ENCODE data around the gene SRCIN1. TPM values are rescaled to one million over a fixed set of nuclear protein-coding genes. Genes with fewer than 3 reads are reported as not detected.
"Not testable (repeated sequence)": the region's sequence is repeated elsewhere in the genome, so short reads cannot be mapped to it uniquely, and the experiment has no call there.

Gene SRCIN1
- total and polyA plus RNA-seq, 2 donors (not counting 1 experiment from before 2014, with no cell fraction given) = 0.44 to 1.1 TPM

GRCh38 chr17:38499230-38499629 is 106.5 kb downstream of the SRCIN1 start:
- CTCF ChIA-PET; H3K27ac ChIP-seq (ENCODE audit: low read length in 2 of 2); H3K27me3 Mint-ChIP-seq; H3K9ac ChIP-seq (ENCODE audit: low read length); DNase-seq; H2AFZ ChIP-seq (ENCODE audit: insufficient read depth, low read depth, low read length, poor library complexity, severe bottlenecking); H3K4me3 ChIP-seq (ENCODE audit: control extremely low read depth in 1 of 5, extremely low read depth in 1 of 5, insufficient read depth in 1 of 5, low read depth in 2 of 5, low read length in 4 of 5); H3K4me3 Mint-ChIP-seq; H3K4me1 Mint-ChIP-seq; POLR2A ChIA-PET; H3K9me3 Mint-ChIP-seq (ENCODE audit: insufficient read depth); H3K4me1 ChIP-seq (ENCODE audit: control insufficient read depth in 2 of 2, insufficient read depth in 2 of 2, low read length in 2 of 2); H4K20me1 ChIP-seq (ENCODE audit: control insufficient read depth, insufficient read depth, low read length, poor library complexity, severe bottlenecking); H3K27me3 ChIP-seq (replicated peaks in 1 of 4; ENCODE audit: control extremely low read depth in 1 of 4, control insufficient read depth in 3 of 4, insufficient read depth in 4 of 4, low read length in 3 of 4); H3K36me3 ChIP-seq (replicated peaks in 1 of 2; ENCODE audit: control extremely low read depth in 1 of 2, control insufficient read depth in 1 of 2, extremely low read depth in 1 of 2, insufficient read depth in 2 of 2, low read length in 1 of 2); H3K27ac Mint-ChIP-seq; H3K79me2 ChIP-seq (ENCODE audit: control insufficient read depth, insufficient read depth, low read length); ATAC-seq (ENCODE audit: low read depth); intact Hi-C loops (cut with micrococcal nuclease); H3K4me2 ChIP-seq (replicated peaks; ENCODE audit: low read depth, low read length, poor library complexity, severe bottlenecking): not testable (repeated sequence)
- peaks cover 0 to 13% (median 0%) of the 10 kb centered on the region in 3 donors for H3K9me3 ChIP-seq (ENCODE audit: control extremely low read depth in 1 of 3, control insufficient read depth in 2 of 3, insufficient read depth in 1 of 3, low read length in 2 of 3)
- WGBS (ENCODE audit: insufficient coverage) = 100% methylated on average over 4 of the region's 10 CpGs

GRCh38 chr17:38498353-38498752 is 107.4 kb downstream of the SRCIN1 start:
- Histone ChIP-seq H3K4me2 (replicated peaks; ENCODE audit: low read depth, low read length, poor library complexity, severe bottlenecking) (no peak overlapping the region), H3K4me1 (ENCODE audit: control insufficient read depth in 2 of 2, insufficient read depth in 2 of 2, low read length in 2 of 2) (no peaks in the 10 kb centered on the region), H3K27me3 (replicated peaks in 1 of 4; ENCODE audit: control extremely low read depth in 1 of 4, control insufficient read depth in 3 of 4, insufficient read depth in 4 of 4, low read length in 3 of 4) (no peaks in the 10 kb centered on the region), H3K4me3 (ENCODE audit: control extremely low read depth in 1 of 5, extremely low read depth in 1 of 5, insufficient read depth in 1 of 5, low read depth in 2 of 5, low read length in 4 of 5) (no peak overlapping the region), H3K36me3 (replicated peaks in 1 of 2; ENCODE audit: control extremely low read depth in 1 of 2, control insufficient read depth in 1 of 2, extremely low read depth in 1 of 2, insufficient read depth in 2 of 2, low read length in 1 of 2) (no peaks in the 10 kb centered on the region), H3K9ac (ENCODE audit: low read length) (no peak overlapping the region), H3K79me2 (ENCODE audit: control insufficient read depth, insufficient read depth, low read length) (no peaks in the 10 kb centered on the region), H2AFZ (ENCODE audit: insufficient read depth, low read depth, low read length, poor library complexity, severe bottlenecking) (no peak overlapping the region), H4K20me1 (ENCODE audit: control insufficient read depth, insufficient read depth, low read length, poor library complexity, severe bottlenecking) (no peaks in the 10 kb centered on the region), H3K27ac (ENCODE audit: low read length in 2 of 2) (no peak overlapping the region), H3K9me3 (ENCODE audit: control extremely low read depth in 1 of 3, control insufficient read depth in 2 of 3, insufficient read depth in 1 of 3, low read length in 2 of 3) (peaks cover 0 to 13% (median 0%) of the 10 kb centered on the region in 3 donors)
- Mint-ChIP-seq H3K27me3 (peaks cover 6% of the 10 kb centered on the region), H3K9me3 (ENCODE audit: insufficient read depth) (peaks cover 2% of the 10 kb centered on the region), H3K4me1 (no peaks in the 10 kb centered on the region), H3K27ac (no peak overlapping the region), H3K4me3 (no peak overlapping the region)
- TF ChIP-seq CTCF (IDR thresholded peaks at IDR 0.05) = no peak
- no peak for TF ChIP-seq EZH2 (IDR thresholded peaks at IDR 0.05; ENCODE audit: borderline replicate concordance, insufficient read depth, low read depth, low read length, poor library complexity, severe bottlenecking)
- ATAC-seq (ENCODE audit: low read depth) = no peak
- POLR2A ChIA-PET = no interaction called here
- intact Hi-C loops (cut with micrococcal nuclease) = no loop called here
- CTCF ChIA-PET = no interaction called here
- WGBS (ENCODE audit: insufficient coverage) = 94% methylated on average over 14 of the region's 14 CpGs
- no peak for DNase-seq

GRCh38 chr17:38497656-38498055 is 108.1 kb downstream of the SRCIN1 start:
- H3K27ac Mint-ChIP-seq; POLR2A ChIA-PET; H3K9ac ChIP-seq (ENCODE audit: low read length); H3K27ac ChIP-seq (ENCODE audit: low read length in 2 of 2); H3K79me2 ChIP-seq (ENCODE audit: control insufficient read depth, insufficient read depth, low read length); H3K4me1 Mint-ChIP-seq; H3K4me2 ChIP-seq (replicated peaks; ENCODE audit: low read depth, low read length, poor library complexity, severe bottlenecking); DNase-seq; H2AFZ ChIP-seq (ENCODE audit: insufficient read depth, low read depth, low read length, poor library complexity, severe bottlenecking); H3K4me1 ChIP-seq (ENCODE audit: control insufficient read depth in 2 of 2, insufficient read depth in 2 of 2, low read length in 2 of 2); ATAC-seq (ENCODE audit: low read depth); CTCF ChIA-PET; intact Hi-C loops (cut with micrococcal nuclease); H3K9me3 Mint-ChIP-seq (ENCODE audit: insufficient read depth); H3K4me3 ChIP-seq (ENCODE audit: control extremely low read depth in 1 of 5, extremely low read depth in 1 of 5, insufficient read depth in 1 of 5, low read depth in 2 of 5, low read length in 4 of 5); H3K4me3 Mint-ChIP-seq; H3K27me3 Mint-ChIP-seq; H4K20me1 ChIP-seq (ENCODE audit: control insufficient read depth, insufficient read depth, low read length, poor library complexity, severe bottlenecking); H3K27me3 ChIP-seq (replicated peaks in 1 of 4; ENCODE audit: control extremely low read depth in 1 of 4, control insufficient read depth in 3 of 4, insufficient read depth in 4 of 4, low read length in 3 of 4); H3K36me3 ChIP-seq (replicated peaks in 1 of 2; ENCODE audit: control extremely low read depth in 1 of 2, control insufficient read depth in 1 of 2, extremely low read depth in 1 of 2, insufficient read depth in 2 of 2, low read length in 1 of 2): not testable (repeated sequence)
- peaks cover 0 to 13% (median 0%) of the 10 kb centered on the region in 3 donors for H3K9me3 ChIP-seq (ENCODE audit: control extremely low read depth in 1 of 3, control insufficient read depth in 2 of 3, insufficient read depth in 1 of 3, low read length in 2 of 3)
- WGBS (ENCODE audit: insufficient coverage) = 91% methylated on average over 4 of the region's 10 CpGs

Measured in B cell (primary cell).